Mucosa of descending colon (tissue), 3 donors: ENCODE data around the gene SENP6. TPM values are rescaled to one million over a fixed set of nuclear protein-coding genes. Genes with fewer than 3 reads are reported as not detected.
"Not testable (repeated sequence)": the region's sequence is repeated elsewhere in the genome, so short reads cannot be mapped to it uniquely, and the experiment has no call there.

ENCODE experiments used
- ATAC-seq: fragments of 200-7000 bp; cut with Tn5 transposase; one replicate; pipeline ENCODE4 v1.9.1; 2020; ENCODE audit warnings: mild to moderate bottlenecking, moderate library complexity
- DNase-seq, 3 donors: peaks; one replicate each; pipeline ENCODE4 v3.0.0-alpha.2; 2020
- H3K36me3 ChIP-seq: fragments of 200-600 bp; one replicate; pipeline ENCODE4 v1.8.0; 2021; ENCODE audit warnings: low read depth, mild to moderate bottlenecking
- H3K4me1 ChIP-seq: fragments of 200-600 bp; one replicate; pipeline ENCODE4 v1.8.0; 2021; ENCODE audit warnings: low read depth, mild to moderate bottlenecking
- H3K4me3 ChIP-seq: fragments of 200-600 bp; one replicate; pipeline ENCODE4 v1.8.0; 2021; ENCODE audit warnings: mild to moderate bottlenecking
- H3K9me3 ChIP-seq: fragments of 200-600 bp; one replicate; pipeline ENCODE4 v1.8.0; 2021; ENCODE audit warnings: mild to moderate bottlenecking
- CTCF ChIP-seq: fragments of 200-600 bp; IDR thresholded peaks from one replicate; pipeline ENCODE4 v1.8.0; 2022; ENCODE audit warnings: antibody characterized with exemption, mild to moderate bottlenecking
- intact Hi-C, 2 donors: fragments of 100-400 bp; cut with DNase I in 1 of 2; cut with micrococcal nuclease in 1 of 2; formaldehyde crosslinking; loops; one replicate each; pipeline versions ENCODE4 v1.11.0 to v1.11.1; 2022; cut with DNase I, micrococcal nuclease
- total RNA-seq, 3 donors: library from RNA; stranded (reverse); fragmentation: NEBNext Ultra II Directional in 2 of 3; extraction: Animal tissue kit (Norgen Biotek cat#: 25700) in 2 of 3; gene quantifications; one replicate each; pipeline versions ENCODE4 v1.2.1 to v1.2.4, GENCODE V29; 2021 to 2023
- donor health status: DM: no; HTN: no; CAD: no; lungs with moderate emphysema.
- donor health status: DM: no; HTN: no; CAD: no.
- donor health status: DM: no; HTN: yes; CAD: no.

Gene SENP6
- total RNA-seq, 3 donors from 2014 or later, result 72.2 to 117 (median 84.4) TPM

- intact Hi-C loops, H3K4me1 ChIP-seq, ATAC-seq, H3K4me3 ChIP-seq, H3K36me3 ChIP-seq, H3K9me3 ChIP-seq: not testable (repeated sequence)
- peak; percentile 19 to 59 (median 29) for DNase-seq
Measured at GRCh38 chr6:75687937-75688336, 86.3 kb downstream of the SENP6 start.

- TF ChIP-seq CTCF, result no peak
- no peak overlapping the region for H3K4me3 ChIP-seq
- no peaks in the 10 kb centered on the region for H3K36me3 ChIP-seq
- ATAC-seq (no peak), DNase-seq (no peak)
- no peaks in the 10 kb centered on the region for H3K4me1 ChIP-seq
- no peaks in the 10 kb centered on the region for H3K9me3 ChIP-seq
- intact Hi-C loops, result no loop called here
Measured at GRCh38 chr6:75689576-75689975, 87.9 kb downstream of the SENP6 start.

GRCh38 chr6:75691012-75691411 lies 89.3 kb downstream of the SENP6 start:
- DNase-seq, result no peak
- ATAC-seq, result no peak
- intact Hi-C loops, result no loop called here
- Histone ChIP-seq H3K36me3 (no peaks in the 10 kb centered on the region), H3K4me3 (no peak overlapping the region), H3K9me3 (no peaks in the 10 kb centered on the region), H3K4me1 (no peaks in the 10 kb centered on the region)
- no peak for TF ChIP-seq CTCF

GRCh38 chr6:75693534-75693933 lies 91.9 kb downstream of the SENP6 start:
- no peak overlapping the region for H3K4me3 ChIP-seq
- H3K9me3 ChIP-seq, result no peaks in the 10 kb centered on the region
- H3K4me1 ChIP-seq, result no peaks in the 10 kb centered on the region
- H3K36me3 ChIP-seq, result no peaks in the 10 kb centered on the region
- ATAC-seq (no peak), DNase-seq (no peak)
- intact Hi-C loops, result no loop called here
- TF ChIP-seq CTCF, result no peak

GRCh38 chr6:75694406-75694805 lies 92.7 kb downstream of the SENP6 start:
- Histone ChIP-seq H3K4me3 (no peak overlapping the region), H3K9me3 (no peaks in the 10 kb centered on the region), H3K4me1 (no peaks in the 10 kb centered on the region), H3K36me3 (no peaks in the 10 kb centered on the region)
- DNase-seq (no peak), ATAC-seq (no peak)
- no peak for TF ChIP-seq CTCF
- intact Hi-C loops, result no loop called here

- H3K4me1 ChIP-seq, ATAC-seq, H3K36me3 ChIP-seq, H3K9me3 ChIP-seq, H3K4me3 ChIP-seq, intact Hi-C loops, DNase-seq: not testable (repeated sequence)
Measured at GRCh38 chr6:75708334-75708733, 106.7 kb downstream of the SENP6 start.

GRCh38 chr6:75711173-75711572 lies 109.5 kb downstream of the SENP6 start:
- intact Hi-C loops, result no loop called here
- Histone ChIP-seq H3K36me3 (no peaks in the 10 kb centered on the region), H3K4me1 (no peaks in the 10 kb centered on the region), H3K4me3 (no peak overlapping the region), H3K9me3 (no peaks in the 10 kb centered on the region)
- DNase-seq (no peak), ATAC-seq (no peak)
- TF ChIP-seq CTCF, result no peak
